CMK (cell line): ENCODE results near the gene CLEC2L.

Source experiments
- DNase-seq: peaks from one replicate; pipeline ENCODE4 v3.0.0-alpha.2; 2010; ENCODE audit warnings: low read depth

Gene CLEC2L

GRCh38 chr7:139557857-139558581, 34.5 kb downstream of the CLEC2L start:
- DNase-seq = no peak

GRCh38 chr7:139559364-139560105, 36.0 kb downstream of the CLEC2L start:
- no peak for DNase-seq

DNA sequence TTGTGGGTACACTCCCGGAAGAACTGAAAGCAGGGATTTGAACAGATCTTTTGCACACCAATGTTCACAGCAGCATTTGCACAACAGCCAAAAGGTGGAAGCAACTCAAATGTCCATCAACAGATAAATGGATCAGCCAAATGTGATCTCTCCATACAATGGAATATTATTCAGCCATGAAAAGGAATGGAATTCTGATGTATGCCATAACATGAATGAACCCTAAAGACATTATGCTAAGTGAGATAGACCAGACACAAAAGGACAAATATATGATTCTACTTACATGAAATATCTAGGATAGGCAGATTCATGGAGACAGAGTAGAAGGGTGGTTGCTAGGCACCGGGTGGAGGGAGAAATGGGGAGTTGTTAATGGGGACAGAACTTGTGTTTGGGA, 36.7 kb downstream of the CLEC2L start:
- DNase-seq = no peak

- DNase-seq = no peak
These were observed 37.2 kb downstream of the CLEC2L start for GRCh38 chr7:139560678-139561077.

DNA sequence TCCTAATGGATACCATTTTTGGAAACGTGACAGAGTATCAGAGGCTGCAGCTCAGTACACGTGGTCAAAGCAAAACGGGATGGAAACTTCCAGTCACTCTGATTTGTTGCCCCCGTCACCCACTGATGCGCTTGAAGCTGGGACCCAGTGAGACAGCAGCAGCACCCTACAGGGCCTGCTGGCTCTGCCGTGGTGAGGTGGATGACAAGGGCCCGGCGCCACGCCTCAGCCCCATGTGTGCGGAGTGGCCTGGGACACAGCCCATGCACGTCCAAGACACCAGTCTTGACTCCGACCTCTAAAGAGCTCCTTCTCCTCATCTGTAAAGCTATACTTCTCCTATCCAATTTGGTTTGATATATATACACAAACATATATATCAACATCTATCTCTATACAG, 39.0 kb downstream of the CLEC2L start:
- DNase-seq = no peak

DNA sequence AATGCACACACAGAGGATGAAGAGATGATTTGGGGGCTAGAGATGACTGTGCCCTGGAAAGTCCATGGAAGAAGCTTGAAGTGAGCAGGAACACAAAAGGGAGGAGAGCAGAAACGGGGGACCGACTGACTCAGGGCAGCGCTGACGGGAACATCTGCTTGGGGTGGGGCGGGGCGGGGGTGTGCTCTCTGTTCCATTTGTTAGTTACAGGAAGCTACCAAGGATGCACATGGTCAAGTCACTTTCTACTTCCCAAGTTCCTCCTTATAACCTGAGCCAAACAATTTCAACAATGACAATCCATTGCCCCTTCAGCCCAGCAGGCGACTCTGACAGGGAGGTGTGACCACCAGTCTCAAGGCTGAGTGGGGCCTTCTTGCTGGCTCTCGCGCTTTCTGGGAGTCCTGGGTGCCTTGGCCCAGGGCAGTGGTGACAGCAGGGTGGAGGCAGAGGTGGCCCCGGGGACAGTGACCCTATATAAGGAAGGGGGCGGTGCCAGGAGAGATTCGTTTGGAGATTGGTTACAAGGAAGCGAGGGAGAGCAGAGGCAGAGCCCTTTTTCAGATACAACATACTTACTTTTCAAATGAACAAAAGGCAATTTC, 39.6 kb downstream of the CLEC2L start:
- no peak for DNase-seq

GRCh38 chr7:139563856-139564255, 40.4 kb downstream of the CLEC2L start:
- DNase-seq = no peak

- DNase-seq = no peak
These were observed 42.6 kb downstream of the CLEC2L start for GRCh38 chr7:139566075-139566474.

DNA sequence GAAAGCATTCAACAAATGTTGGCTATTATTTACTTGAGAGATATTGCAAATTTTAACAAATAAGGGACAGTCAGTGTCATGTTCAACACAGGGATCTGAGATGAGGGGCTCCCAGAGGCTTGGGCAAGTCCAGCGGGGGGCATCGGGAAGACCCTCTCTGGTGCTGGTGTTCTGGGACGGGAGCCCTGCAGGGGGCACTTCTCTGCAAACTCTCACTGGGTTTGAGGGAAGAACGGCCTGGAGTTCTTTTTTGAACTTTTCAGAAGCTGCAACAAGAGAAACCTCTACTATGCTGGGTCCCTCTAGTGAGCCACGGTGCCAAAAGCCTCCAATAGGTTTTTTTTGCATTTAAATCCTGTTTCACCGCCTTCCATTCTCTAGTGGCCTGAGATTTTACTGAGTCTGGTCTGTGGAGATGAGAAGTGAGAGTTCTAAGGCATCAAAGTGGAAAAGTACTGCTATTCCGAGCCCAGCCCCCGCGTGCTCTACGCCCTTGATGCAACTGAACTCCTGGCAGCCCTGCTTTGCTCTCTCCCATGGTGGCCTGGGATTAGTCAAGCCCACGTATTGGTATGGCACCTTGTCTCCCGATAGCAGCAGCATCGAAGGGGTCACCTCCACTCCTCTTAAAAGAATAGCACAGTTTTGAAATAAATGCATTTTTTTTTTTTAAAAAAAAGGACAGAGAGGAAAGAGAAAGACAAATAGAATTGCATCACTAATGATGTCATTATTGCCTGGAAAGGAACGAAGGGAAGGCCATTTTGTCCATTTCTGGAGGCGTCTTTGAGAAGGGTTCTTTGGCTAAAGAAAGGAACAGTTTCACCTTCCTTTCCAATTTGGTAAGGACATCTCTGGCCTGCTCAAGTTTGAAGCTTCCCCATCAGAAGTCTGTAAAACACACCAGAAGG, 43.5 kb downstream of the CLEC2L start:
- DNase-seq = no peak

- no peak for DNase-seq
These were observed 44.3 kb downstream of the CLEC2L start for GRCh38 chr7:139567647-139568345.

DNA sequence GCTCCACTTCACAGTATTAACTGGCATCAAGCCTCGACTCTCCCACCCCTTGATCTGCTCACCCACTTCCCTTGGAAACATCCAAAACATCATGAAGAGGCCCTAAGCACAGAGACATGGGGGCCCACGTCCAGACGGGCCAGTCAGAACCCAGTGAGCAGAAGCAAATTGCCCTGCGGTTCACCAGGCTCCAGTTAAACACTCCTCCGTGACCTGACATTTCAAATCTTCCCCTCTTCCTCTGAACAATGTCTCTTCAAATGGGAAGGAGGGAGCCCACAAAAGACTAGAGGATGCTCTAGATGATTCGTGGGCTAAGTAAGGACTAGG, 44.8 kb downstream of the CLEC2L start:
- no peak for DNase-seq

GRCh38 chr7:139568813-139569490, 45.5 kb downstream of the CLEC2L start:
- DNase-seq = no peak

- DNase-seq = no peak
These were observed 46.6 kb downstream of the CLEC2L start for GRCh38 chr7:139570119-139570518.

DNA sequence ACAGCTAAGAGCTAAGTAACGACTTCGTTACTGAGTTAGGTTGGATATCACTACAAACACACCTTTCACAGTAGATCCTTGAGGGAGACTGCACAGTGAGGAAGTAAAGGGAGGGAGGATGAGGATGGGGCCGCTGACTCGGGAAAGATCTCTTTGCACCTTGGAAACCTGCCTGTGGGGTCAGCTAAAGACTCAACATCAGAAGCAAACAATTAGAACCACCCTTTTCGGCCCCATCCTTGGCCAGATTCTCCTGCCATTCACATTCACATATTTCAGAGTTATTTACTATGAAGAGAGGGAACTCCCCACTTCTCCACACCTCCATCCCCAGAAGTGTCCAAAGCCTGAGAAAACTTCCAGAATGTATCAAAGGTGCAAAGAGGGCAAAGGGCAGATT, 47.1 kb downstream of the CLEC2L start:
- DNase-seq = no peak

DNA sequence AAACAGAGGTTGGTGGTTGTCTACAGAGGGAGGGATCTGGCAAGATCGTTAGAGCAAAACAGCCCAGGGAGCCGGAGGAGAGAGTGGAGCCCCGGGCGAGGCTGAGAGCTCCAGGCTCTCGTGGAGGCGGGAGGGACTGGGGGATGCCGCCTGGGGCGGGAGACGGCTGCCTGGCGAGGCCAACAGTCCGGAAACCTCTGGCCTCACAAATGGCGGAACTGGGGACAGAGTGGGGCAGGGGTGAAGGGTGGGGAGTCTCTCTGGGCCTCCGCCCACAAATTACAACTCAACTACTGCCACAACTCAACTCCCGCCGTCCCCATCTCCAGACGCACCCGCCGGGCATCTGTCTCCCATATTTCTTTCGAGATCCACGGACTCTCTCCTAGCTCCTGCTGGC, 47.7 kb downstream of the CLEC2L start:
- no peak for DNase-seq

- DNase-seq = no peak
These were observed 48.2 kb downstream of the CLEC2L start for GRCh38 chr7:139571651-139572050.

DNA sequence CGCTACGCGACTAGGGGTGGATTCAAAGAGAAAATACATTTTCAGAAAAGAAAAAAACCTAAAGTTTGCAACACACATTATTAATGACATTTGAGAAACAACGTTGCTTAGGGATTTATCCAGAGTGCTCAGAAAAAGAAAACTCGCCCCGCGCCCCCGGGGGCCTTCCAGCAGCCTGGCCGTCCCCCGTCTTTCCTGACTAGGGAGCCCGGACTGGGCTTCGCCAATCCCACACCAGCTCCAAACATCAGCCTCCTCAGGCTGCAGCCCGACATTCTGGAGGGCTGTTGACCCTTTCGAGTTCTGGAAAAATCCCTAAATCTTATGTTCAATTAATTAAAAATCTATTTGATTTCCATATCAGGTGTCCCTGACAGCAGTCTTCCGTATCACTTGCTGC, 48.6 kb downstream of the CLEC2L start:
- no peak for DNase-seq

- DNase-seq = no peak
These were observed 49.4 kb downstream of the CLEC2L start for GRCh38 chr7:139572704-139573385.

GRCh38 chr7:139573871-139574270, 50.4 kb downstream of the CLEC2L start:
- no peak for DNase-seq

GRCh38 chr7:139574618-139575337, 51.3 kb downstream of the CLEC2L start:
- no peak for DNase-seq
